Neural progenitor cell (in vitro differentiated cells): ENCODE data around the gene METAP2.

ENCODE experiments used
- EZH2 ChIP-seq: fragments of 200-600 bp; sonication (generic); IDR thresholded peaks from 2 replicates; pipeline ENCODE4 v1.6.1; 2017; ENCODE audit warnings: antibody characterized with exemption, mild to moderate bottlenecking, moderate library complexity
- TF ChIP-seq, protein P1 (sequence below): fragments of 200-600 bp; sonication (generic); IDR thresholded peaks from 2 replicates; pipeline ENCODE4 v1.5.1; 2017; ENCODE audit warnings: antibody characterized with exemption, mild to moderate bottlenecking

DNA sequence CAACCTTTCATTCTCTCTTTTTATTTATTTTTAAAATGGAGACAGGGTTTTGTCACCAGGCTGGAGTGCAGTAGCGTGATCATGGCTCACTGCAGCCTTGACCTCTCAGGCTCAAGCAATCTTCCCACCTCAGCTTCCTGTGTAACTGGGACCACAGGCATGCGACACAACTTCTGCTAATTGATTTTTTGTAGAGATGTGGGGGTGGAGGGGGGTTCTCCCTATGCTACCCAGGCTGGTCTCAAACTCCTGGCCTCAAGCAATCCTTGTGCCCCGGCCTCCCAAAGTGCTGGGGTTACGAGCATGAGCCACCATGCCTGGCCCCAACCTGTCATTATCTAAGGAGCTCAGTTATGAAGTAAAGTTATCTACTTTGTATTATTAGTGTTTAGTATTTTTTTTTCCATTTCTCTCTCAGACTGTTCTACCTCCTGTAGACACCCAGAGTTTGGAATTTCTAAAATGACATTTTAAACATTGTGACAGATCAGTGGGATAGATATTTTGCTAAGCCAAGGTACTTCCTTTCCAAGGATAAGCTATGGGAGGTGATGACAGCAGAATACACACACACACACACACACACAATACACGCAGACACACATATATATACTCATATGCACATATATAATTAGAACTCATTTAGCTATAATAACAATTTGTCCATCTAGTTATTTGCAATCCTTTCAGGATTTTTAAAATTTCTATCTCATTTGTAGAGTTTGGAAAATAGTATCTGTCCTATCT lies 79.4 kb downstream of the METAP2 start:
- TF ChIP-seq, protein P1, sequence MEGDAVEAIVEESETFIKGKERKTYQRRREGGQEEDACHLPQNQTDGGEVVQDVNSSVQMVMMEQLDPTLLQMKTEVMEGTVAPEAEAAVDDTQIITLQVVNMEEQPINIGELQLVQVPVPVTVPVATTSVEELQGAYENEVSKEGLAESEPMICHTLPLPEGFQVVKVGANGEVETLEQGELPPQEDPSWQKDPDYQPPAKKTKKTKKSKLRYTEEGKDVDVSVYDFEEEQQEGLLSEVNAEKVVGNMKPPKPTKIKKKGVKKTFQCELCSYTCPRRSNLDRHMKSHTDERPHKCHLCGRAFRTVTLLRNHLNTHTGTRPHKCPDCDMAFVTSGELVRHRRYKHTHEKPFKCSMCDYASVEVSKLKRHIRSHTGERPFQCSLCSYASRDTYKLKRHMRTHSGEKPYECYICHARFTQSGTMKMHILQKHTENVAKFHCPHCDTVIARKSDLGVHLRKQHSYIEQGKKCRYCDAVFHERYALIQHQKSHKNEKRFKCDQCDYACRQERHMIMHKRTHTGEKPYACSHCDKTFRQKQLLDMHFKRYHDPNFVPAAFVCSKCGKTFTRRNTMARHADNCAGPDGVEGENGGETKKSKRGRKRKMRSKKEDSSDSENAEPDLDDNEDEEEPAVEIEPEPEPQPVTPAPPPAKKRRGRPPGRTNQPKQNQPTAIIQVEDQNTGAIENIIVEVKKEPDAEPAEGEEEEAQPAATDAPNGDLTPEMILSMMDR = no peak
- TF ChIP-seq EZH2 = no peak
